ENCODE results near the gene C4BPB. TPM values are rescaled to one million over a fixed set of nuclear protein-coding genes. Genes with fewer than 3 reads are reported as not detected.

Gene C4BPB
- total and polyA plus RNA-seq, 2 donors = 0.71 to 1.1 TPM

- DNase-seq (ENCODE audit: low read depth in 6 of 9, low spot score in 9 of 9) = no peak
- H3K36me3 ChIP-seq (ENCODE audit: control insufficient read depth in 2 of 2, insufficient read depth in 2 of 2, low read length in 1 of 2) = peaks cover 7 to 24% of the 10 kb centered on the region in 2 donors
- H3K27me3 ChIP-seq (ENCODE audit: control insufficient read depth in 2 of 2, insufficient read depth in 1 of 2, low read length in 1 of 2) = peaks cover 0 to 4% of the 10 kb centered on the region in 2 donors
- no peak overlapping the region for H3K27ac ChIP-seq (ENCODE audit: low read depth in 1 of 2, low read length in 1 of 2)
- 93% methylated on average over 4 of the region's 4 CpGs for WGBS
- no peaks in the 10 kb centered on the region for H3K9me3 ChIP-seq (ENCODE audit: control insufficient read depth in 2 of 2, insufficient read depth in 1 of 2, low read length in 1 of 2)
- peaks cover 28 to 34% of the 10 kb centered on the region in 2 donors for H3K4me1 ChIP-seq (ENCODE audit: control insufficient read depth in 2 of 2, insufficient read depth in 2 of 2, low read length in 2 of 2)
- peak overlapping the region in 1 of 2 donors; percentile 40 for H3K4me3 ChIP-seq (ENCODE audit: low read length in 2 of 2)
Observed at GRCh38 chr1:207058252-207058651, 30.4 kb upstream of the C4BPB start.

GRCh38 chr1:207058878-207059867 is 29.5 kb upstream of the C4BPB start:
- H3K27me3 ChIP-seq (ENCODE audit: control insufficient read depth in 2 of 2, insufficient read depth in 1 of 2, low read length in 1 of 2) = no peaks in the 10 kb centered on the region
- H3K9me3 ChIP-seq (ENCODE audit: control insufficient read depth in 2 of 2, insufficient read depth in 1 of 2, low read length in 1 of 2) = no peaks in the 10 kb centered on the region
- WGBS = 53% methylated on average over 6 of the region's 6 CpGs
- peak overlapping the region in 1 of 2 donors; percentile 40 for H3K4me3 ChIP-seq (ENCODE audit: low read length in 2 of 2)
- H3K27ac ChIP-seq (ENCODE audit: low read depth in 1 of 2, low read length in 1 of 2) = peak overlapping the region; percentile 59 to 79
- peak in 1 of 9 donors; percentile 55 for DNase-seq (ENCODE audit: low read depth in 6 of 9, low spot score in 9 of 9)
- H3K36me3 ChIP-seq (ENCODE audit: control insufficient read depth in 2 of 2, insufficient read depth in 2 of 2, low read length in 1 of 2) = peaks cover 7 to 33% of the 10 kb centered on the region in 2 donors
- H3K4me1 ChIP-seq (ENCODE audit: control insufficient read depth in 2 of 2, insufficient read depth in 2 of 2, low read length in 2 of 2) = peaks cover 28 to 29% of the 10 kb centered on the region in 2 donors

- no peak for DNase-seq (ENCODE audit: low read depth in 6 of 9, low spot score in 9 of 9)
- peaks cover 28 to 29% of the 10 kb centered on the region in 2 donors for H3K4me1 ChIP-seq (ENCODE audit: control insufficient read depth in 2 of 2, insufficient read depth in 2 of 2, low read length in 2 of 2)
- H3K36me3 ChIP-seq (ENCODE audit: control insufficient read depth in 2 of 2, insufficient read depth in 2 of 2, low read length in 1 of 2) = peaks cover 7 to 40% of the 10 kb centered on the region in 2 donors
- peak overlapping the region in 1 of 2 donors; percentile 40 for H3K4me3 ChIP-seq (ENCODE audit: low read length in 2 of 2)
- no peaks in the 10 kb centered on the region for H3K27me3 ChIP-seq (ENCODE audit: control insufficient read depth in 2 of 2, insufficient read depth in 1 of 2, low read length in 1 of 2)
- H3K27ac ChIP-seq (ENCODE audit: low read depth in 1 of 2, low read length in 1 of 2) = no peak overlapping the region
- WGBS = 75% methylated on average over 4 of the region's 4 CpGs
- H3K9me3 ChIP-seq (ENCODE audit: control insufficient read depth in 2 of 2, insufficient read depth in 1 of 2, low read length in 1 of 2) = no peaks in the 10 kb centered on the region
Observed at GRCh38 chr1:207059881-207060280, 28.8 kb upstream of the C4BPB start.

GRCh38 chr1:207060596-207060995 is 28.1 kb upstream of the C4BPB start:
- Histone ChIP-seq H3K9me3 (ENCODE audit: control insufficient read depth in 2 of 2, insufficient read depth in 1 of 2, low read length in 1 of 2) (no peaks in the 10 kb centered on the region), H3K36me3 (ENCODE audit: control insufficient read depth in 2 of 2, insufficient read depth in 2 of 2, low read length in 1 of 2) (peaks cover 7 to 47% of the 10 kb centered on the region in 2 donors), H3K4me1 (ENCODE audit: control insufficient read depth in 2 of 2, insufficient read depth in 2 of 2, low read length in 2 of 2) (peaks cover 26 to 28% of the 10 kb centered on the region in 2 donors), H3K27me3 (ENCODE audit: control insufficient read depth in 2 of 2, insufficient read depth in 1 of 2, low read length in 1 of 2) (no peaks in the 10 kb centered on the region), H3K4me3 (ENCODE audit: low read length in 2 of 2) (no peak overlapping the region), H3K27ac (ENCODE audit: low read depth in 1 of 2, low read length in 1 of 2) (no peak overlapping the region)
- DNase-seq (ENCODE audit: low read depth in 6 of 9, low spot score in 9 of 9) = no peak
- WGBS = 78% methylated on average over 3 of the region's 3 CpGs

GRCh38 chr1:207062058-207062457 is 26.6 kb upstream of the C4BPB start:
- DNase-seq (ENCODE audit: low read depth in 6 of 9, low spot score in 9 of 9) = no peak
- H3K27me3 ChIP-seq (ENCODE audit: control insufficient read depth in 2 of 2, insufficient read depth in 1 of 2, low read length in 1 of 2) = no peaks in the 10 kb centered on the region
- peaks cover 7 to 54% of the 10 kb centered on the region in 2 donors for H3K36me3 ChIP-seq (ENCODE audit: control insufficient read depth in 2 of 2, insufficient read depth in 2 of 2, low read length in 1 of 2)
- no peak overlapping the region for H3K27ac ChIP-seq (ENCODE audit: low read depth in 1 of 2, low read length in 1 of 2)
- no peaks in the 10 kb centered on the region for H3K9me3 ChIP-seq (ENCODE audit: control insufficient read depth in 2 of 2, insufficient read depth in 1 of 2, low read length in 1 of 2)
- WGBS = 98% methylated on average over 1 of the region's 1 CpG
- no peak overlapping the region for H3K4me3 ChIP-seq (ENCODE audit: low read length in 2 of 2)
- H3K4me1 ChIP-seq (ENCODE audit: control insufficient read depth in 2 of 2, insufficient read depth in 2 of 2, low read length in 2 of 2) = peaks cover 26 to 28% of the 10 kb centered on the region in 2 donors

- H3K9me3 ChIP-seq (ENCODE audit: control insufficient read depth in 2 of 2, insufficient read depth in 1 of 2, low read length in 1 of 2) = no peaks in the 10 kb centered on the region
- WGBS = 98% methylated on average over 5 of the region's 5 CpGs
- no peak overlapping the region for H3K4me3 ChIP-seq (ENCODE audit: low read length in 2 of 2)
- H3K27me3 ChIP-seq (ENCODE audit: control insufficient read depth in 2 of 2, insufficient read depth in 1 of 2, low read length in 1 of 2) = no peaks in the 10 kb centered on the region
- no peak overlapping the region for H3K27ac ChIP-seq (ENCODE audit: low read depth in 1 of 2, low read length in 1 of 2)
- peaks cover 26 to 33% of the 10 kb centered on the region in 2 donors for H3K4me1 ChIP-seq (ENCODE audit: control insufficient read depth in 2 of 2, insufficient read depth in 2 of 2, low read length in 2 of 2)
- no peak for DNase-seq (ENCODE audit: low read depth in 6 of 9, low spot score in 9 of 9)
- peaks cover 7 to 61% of the 10 kb centered on the region in 2 donors for H3K36me3 ChIP-seq (ENCODE audit: control insufficient read depth in 2 of 2, insufficient read depth in 2 of 2, low read length in 1 of 2)
Observed at GRCh38 chr1:207063014-207063413, 25.6 kb upstream of the C4BPB start.

GRCh38 chr1:207064561-207064960 is 24.1 kb upstream of the C4BPB start:
- WGBS = 98% methylated on average over 8 of the region's 8 CpGs

GRCh38 chr1:207067185-207067584 is 21.5 kb upstream of the C4BPB start:
- H3K9me3 ChIP-seq (ENCODE audit: control insufficient read depth in 2 of 2, insufficient read depth in 1 of 2, low read length in 1 of 2) = no peaks in the 10 kb centered on the region
- peaks cover 31 to 44% of the 10 kb centered on the region in 2 donors for H3K4me1 ChIP-seq (ENCODE audit: control insufficient read depth in 2 of 2, insufficient read depth in 2 of 2, low read length in 2 of 2)
- no peak for DNase-seq (ENCODE audit: low read depth in 6 of 9, low spot score in 9 of 9)
- H3K27me3 ChIP-seq (ENCODE audit: control insufficient read depth in 2 of 2, insufficient read depth in 1 of 2, low read length in 1 of 2) = no peaks in the 10 kb centered on the region
- no peak overlapping the region for H3K4me3 ChIP-seq (ENCODE audit: low read length in 2 of 2)
- no peak overlapping the region for H3K27ac ChIP-seq (ENCODE audit: low read depth in 1 of 2, low read length in 1 of 2)
- H3K36me3 ChIP-seq (ENCODE audit: control insufficient read depth in 2 of 2, insufficient read depth in 2 of 2, low read length in 1 of 2) = peaks cover 4 to 64% of the 10 kb centered on the region in 2 donors
- WGBS = 83% methylated on average over 3 of the region's 3 CpGs

More at GRCh38 chr1:207064561-207064960, 24.1 kb upstream of the C4BPB start:
- Histone ChIP-seq H3K27ac (ENCODE audit: low read depth in 1 of 2, low read length in 1 of 2) (no peak overlapping the region), H3K36me3 (ENCODE audit: control insufficient read depth in 2 of 2, insufficient read depth in 2 of 2, low read length in 1 of 2) (peaks cover 10 to 70% of the 10 kb centered on the region in 2 donors), H3K4me1 (ENCODE audit: control insufficient read depth in 2 of 2, insufficient read depth in 2 of 2, low read length in 2 of 2) (peaks cover 20 to 30% of the 10 kb centered on the region in 2 donors), H3K4me3 (ENCODE audit: low read length in 2 of 2) (no peak overlapping the region), H3K27me3 (ENCODE audit: control insufficient read depth in 2 of 2, insufficient read depth in 1 of 2, low read length in 1 of 2) (no peaks in the 10 kb centered on the region), H3K9me3 (ENCODE audit: control insufficient read depth in 2 of 2, insufficient read depth in 1 of 2, low read length in 1 of 2) (no peaks in the 10 kb centered on the region)
- DNase-seq (ENCODE audit: low read depth in 6 of 9, low spot score in 9 of 9) = no peak

- Histone ChIP-seq H3K4me1 (ENCODE audit: control insufficient read depth in 2 of 2, insufficient read depth in 2 of 2, low read length in 2 of 2) (peaks cover 36 to 46% of the 10 kb centered on the region in 2 donors), H3K27ac (ENCODE audit: low read depth in 1 of 2, low read length in 1 of 2) (no peak overlapping the region), H3K9me3 (ENCODE audit: control insufficient read depth in 2 of 2, insufficient read depth in 1 of 2, low read length in 1 of 2) (no peaks in the 10 kb centered on the region), H3K4me3 (ENCODE audit: low read length in 2 of 2) (no peak overlapping the region), H3K36me3 (ENCODE audit: control insufficient read depth in 2 of 2, insufficient read depth in 2 of 2, low read length in 1 of 2) (peaks cover 5 to 65% of the 10 kb centered on the region in 2 donors), H3K27me3 (ENCODE audit: control insufficient read depth in 2 of 2, insufficient read depth in 1 of 2, low read length in 1 of 2) (no peaks in the 10 kb centered on the region)
- no peak for DNase-seq (ENCODE audit: low read depth in 6 of 9, low spot score in 9 of 9)
- 86% methylated on average over 5 of the region's 5 CpGs for WGBS
Observed at GRCh38 chr1:207067665-207068064, 21.0 kb upstream of the C4BPB start.
